LNCaP clone FGC (cell line): Measurements from ENCODE around the gene AKAP13.
"Not testable (repeated sequence)": the region's sequence is repeated elsewhere in the genome, so short reads cannot be mapped to it uniquely, and the experiment has no call there.

ENCODE experiments used
- DNase-seq: peaks from one replicate; pipeline ENCODE4 v3.0.0-alpha.2; 2011; ENCODE audit warnings: low read depth
- H3K4me3 ChIP-seq: 2 replicates; pipeline ENCODE4 v1.5.1; 2011; ENCODE audit warnings: mild to moderate bottlenecking, low read depth, low read length, control low read depth
- CTCF ChIP-seq: IDR thresholded peaks from 2 replicates; pipeline ENCODE4 v1.5.1; 2012; ENCODE audit warnings: mild to moderate bottlenecking; ENCODE audit not compliant: control insufficient read depth, insufficient read depth; ENCODE audit errors: extremely low read depth

Gene AKAP13

DNA sequence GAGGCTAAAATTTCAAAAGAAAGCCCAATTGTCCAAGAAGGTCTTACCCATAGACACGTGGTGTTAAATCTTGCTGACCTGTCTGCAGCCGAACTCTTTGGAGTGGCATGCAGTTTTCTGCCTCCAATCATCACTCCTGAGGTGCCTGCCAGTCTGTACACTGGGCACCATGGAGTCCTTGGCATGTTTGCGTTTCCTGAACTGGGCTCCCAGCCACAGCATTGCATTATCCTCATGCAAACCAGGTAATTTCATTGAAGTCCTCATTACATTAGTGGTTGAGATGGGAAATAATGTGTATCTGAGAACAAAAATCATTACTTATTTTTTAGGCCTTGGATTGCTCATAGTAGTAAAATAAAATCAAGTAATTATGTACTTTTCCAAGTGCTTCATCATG, 152.3 kb downstream of the AKAP13 start:
- no peak for TF ChIP-seq CTCF
- DNase-seq, result peak; percentile 85
- no peak overlapping the region for H3K4me3 ChIP-seq

GRCh38 chr15:85534031-85534430, 153.6 kb downstream of the AKAP13 start:
- DNase-seq, result no peak
- no peak for TF ChIP-seq CTCF
- H3K4me3 ChIP-seq, result no peak overlapping the region

GRCh38 chr15:85535533-85536330, 155.3 kb downstream of the AKAP13 start:
- H3K4me3 ChIP-seq, result not testable (repeated sequence)
- DNase-seq, result peak; percentile 52

DNA sequence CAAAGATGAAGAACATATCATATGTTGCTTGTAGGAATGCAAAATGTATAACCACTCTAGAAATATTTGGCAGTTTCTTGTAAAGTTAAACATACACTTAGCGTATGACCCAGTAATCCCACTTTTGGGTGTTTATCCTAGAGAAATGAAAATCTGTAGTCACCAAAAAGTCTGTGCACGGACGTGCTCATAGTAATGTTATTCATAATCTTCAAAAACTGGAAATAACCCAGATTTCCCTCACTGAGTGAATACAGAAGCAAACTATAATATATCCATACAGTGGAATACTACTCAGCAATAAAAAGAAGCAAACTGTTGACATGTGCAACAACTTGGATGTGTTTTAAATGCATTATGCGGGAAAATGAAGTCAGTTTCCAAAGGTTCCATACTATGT, 155.9 kb downstream of the AKAP13 start:
- H3K4me3 ChIP-seq, result no peak overlapping the region
- no peak for DNase-seq

DNA sequence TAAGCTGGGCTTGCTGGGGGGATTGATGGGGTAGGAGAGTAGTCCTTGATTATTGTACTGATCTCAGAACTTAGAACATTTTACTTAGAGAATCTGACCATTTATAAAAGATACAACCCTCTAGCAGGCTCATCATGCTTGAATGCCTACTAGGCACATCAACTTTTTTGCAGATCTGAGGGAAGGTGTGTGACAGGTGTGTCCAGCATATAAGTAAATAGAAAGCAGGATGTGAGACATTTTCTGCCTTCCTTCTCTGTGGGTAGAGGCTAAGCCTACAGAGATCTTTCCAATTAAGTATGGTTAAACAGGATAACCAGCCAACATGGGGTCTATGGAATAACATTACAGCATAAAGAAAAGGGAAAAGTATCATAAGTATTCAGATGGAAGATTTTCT, 159.1 kb downstream of the AKAP13 start:
- DNase-seq, result no peak
- TF ChIP-seq CTCF, result no peak
- no peak overlapping the region for H3K4me3 ChIP-seq

More for the DNA sequence above, 155.9 kb downstream of the AKAP13 start:
- no peak for TF ChIP-seq CTCF

GRCh38 chr15:85540085-85540797, 159.8 kb downstream of the AKAP13 start:
- H3K4me3 ChIP-seq, result no peak overlapping the region
- TF ChIP-seq CTCF, result no peak
- DNase-seq, result no peak

DNA sequence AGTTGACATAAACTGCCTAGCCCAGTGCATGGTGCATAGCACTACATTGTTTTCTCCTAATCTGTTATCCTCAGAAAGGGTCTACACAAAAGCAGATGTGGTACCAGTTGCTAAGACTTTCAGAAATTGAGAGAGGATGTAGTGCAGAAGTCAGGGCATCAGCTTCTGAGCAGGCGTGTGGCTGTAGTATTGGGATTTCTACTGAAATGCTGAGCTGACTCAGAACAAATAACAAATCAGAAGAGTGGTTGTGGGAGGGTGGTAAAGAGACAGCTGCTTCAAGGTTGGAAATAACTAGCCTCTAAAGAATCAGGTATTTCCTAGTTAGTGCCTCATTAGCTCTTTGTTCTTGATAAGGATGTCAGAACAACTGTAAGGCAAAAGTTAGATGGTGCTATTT, 161.3 kb downstream of the AKAP13 start:
- no peak overlapping the region for H3K4me3 ChIP-seq
- no peak for TF ChIP-seq CTCF

More for the DNA sequence above, 161.3 kb downstream of the AKAP13 start:
- no peak for DNase-seq
